Transverse colon (tissue), 4 donors: ENCODE data around the gene RTP2. TPM values are rescaled to one million over a fixed set of nuclear protein-coding genes. Genes with fewer than 3 reads are reported as not detected.

Source experiments
- DNase-seq: peaks from one replicate; pipeline ENCODE4 v3.0.0-alpha.2; 2019
- H3K27ac ChIP-seq, 4 donors: fragments of 200-600 bp; sonication (generic); 2 replicates each; pipeline ENCODE4 v1.5.1; 2016 to 2018; ENCODE audit warnings: inconsistent platforms in 4 of 4
- H3K27me3 ChIP-seq: fragments of 200-600 bp; sonication (generic); 2 replicates; pipeline ENCODE4 v1.5.1; 2017; ENCODE audit warnings: inconsistent platforms
- H3K36me3 ChIP-seq, 4 donors: fragments of 200-600 bp; sonication (generic); 2 replicates each; pipeline ENCODE4 v1.5.1; 2017 to 2019; ENCODE audit warnings: inconsistent platforms in 4 of 4
- H3K4me1 ChIP-seq, 4 donors: fragments of 200-600 bp; sonication (generic); 2 replicates each; pipeline ENCODE4 v1.5.1; 2017 to 2020; ENCODE audit warnings: inconsistent platforms in 4 of 4
- H3K4me3 ChIP-seq, 4 donors: fragments of 200-600 bp; sonication (generic); 1 replicate in 1 of 4; 2 replicates in 3 of 4; pipeline versions ENCODE4 v1.5.1 to v1.6.1; 2017 to 2019; ENCODE audit warnings: inconsistent platforms in 4 of 4
- H3K9me3 ChIP-seq, 2 donors: fragments of 200-600 bp; sonication (generic); 2 replicates each; pipeline ENCODE4 v1.5.1; 2017 to 2019; ENCODE audit warnings: inconsistent platforms in 2 of 2
- EP300 ChIP-seq: sonication (generic); formaldehyde crosslinking; IDR thresholded peaks from one replicate; pipeline ENCODE4 v1.6.1; 2017; ENCODE audit warnings: antibody characterized with exemption, low read depth
- POLR2A ChIP-seq: fragments of 450-650 bp; IDR thresholded peaks from one replicate; pipeline ENCODE4 v1.6.1; 2016; ENCODE audit warnings: antibody characterized with exemption, mild to moderate bottlenecking, moderate library complexity
- POLR2AphosphoS5 ChIP-seq, 3 donors: sonication (generic); formaldehyde crosslinking; IDR thresholded peaks; one replicate each; pipeline ENCODE4 v1.6.1; 2016; ENCODE audit warnings: antibody characterized with exemption in 3 of 3
- WGBS, 2 donors: methylation state at CpG; one replicate each; pipeline ENCODE4 v1.1.5; 2018; ENCODE audit warnings: low coverage in 1 of 2; 5-methylcytosine and 5-hydroxymethylcytosine counted together
- in situ Hi-C, 4 donors: fragments of 200-750 bp; cut with MboI; loops; one replicate each; pipeline versions ENCODE4 v1.15.0 to v1.15.1; 2017; ENCODE audit warnings: low sequenced_read_pairs in 3 of 4, low pct_ligation_motif_present in 1 of 4, low pct_unique_long_range_greater_than_20kb in 1 of 4
- intact Hi-C: fragments of 100-400 bp; cut with DNase I; formaldehyde crosslinking; loops from one replicate; pipeline ENCODE4 v1.15.1; 2023; ENCODE audit warnings: low total_unique reads
- total RNA-seq, 4 donors: library from RNA; depleted of rRNA; stranded (reverse); fragments of >200 nt; gene quantifications; one replicate each; pipeline ENCODE4 v1.1.0, GENCODE V29; 2016
- TF ChIP-seq, protein P1 (sequence below), 5 experiments: fragments of 200-600 bp in 3 of 5; fragments of 450-650 bp in 2 of 5; sonication (generic) in 3 of 5; IDR thresholded peaks; 1 replicate in 2 of 5; 2 replicates in 3 of 5; pipeline ENCODE4 v1.5.1; 2016 to 2017; ENCODE audit warnings: antibody characterized with exemption in 5 of 5, inconsistent platforms in 3 of 5, mild to moderate bottlenecking in 2 of 5, moderate library complexity in 1 of 5

RTP2 gene
- total RNA-seq, 4 donors from 2014 or later = not detected

DNA sequence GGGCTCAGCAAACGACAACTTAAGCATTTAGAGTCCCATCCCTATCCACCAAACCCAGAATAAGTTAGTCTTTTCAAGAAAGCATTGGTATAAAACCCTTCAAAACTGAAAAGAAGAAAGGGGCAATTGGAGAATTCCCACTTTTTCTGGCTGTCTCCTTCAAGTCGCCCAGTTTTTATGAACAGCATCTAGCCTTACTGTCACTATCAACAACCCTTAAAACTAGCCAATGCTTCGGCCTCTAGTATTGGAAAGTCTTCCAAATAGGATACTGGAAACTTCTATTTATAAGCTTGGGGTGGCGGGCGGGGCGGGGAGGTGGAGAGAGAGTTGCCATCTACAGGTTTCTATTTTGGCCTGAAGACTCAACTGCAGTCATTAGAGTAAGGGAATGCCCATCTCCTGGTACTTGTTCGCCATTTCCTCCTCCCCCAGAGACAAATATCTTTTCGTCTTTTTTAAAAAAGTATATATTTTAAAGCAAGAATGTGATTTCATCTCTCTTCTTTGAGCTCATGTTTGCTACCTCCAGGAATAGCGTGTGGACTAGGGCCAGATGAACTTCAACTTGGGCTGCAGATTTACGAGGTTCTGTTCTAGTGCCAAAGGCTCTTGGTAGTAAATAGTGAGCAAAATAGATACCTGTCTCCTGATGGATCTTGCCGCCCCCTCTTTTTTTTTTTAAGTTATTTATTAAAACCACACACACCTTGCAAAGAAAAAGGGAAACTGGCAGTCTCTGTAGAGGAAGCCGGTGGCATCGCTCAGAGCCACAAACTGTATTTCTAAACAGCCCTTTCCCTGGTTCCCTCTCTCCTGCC, 40.2 kb upstream of the RTP2 start:
- in situ Hi-C loops (loop anchor here (5.0 to 25.0 kb wide), 8 partner anchors 412 to 1395 kb away; partner anchors contain the start of gene LPP (in 2 of the 4)), intact Hi-C loops (loop anchor here (5.0 to 10.0 kb wide), 4 partner anchors 162 to 525 kb away; no protein-coding TSS in a partner anchor)
- 22 to 23% methylated on average over 13 of the region's 13 CpGs for WGBS, 2 donors
- peak overlapping the region; percentile 91 to 99 (median 98) for H3K27ac ChIP-seq
- peak; percentile 39 for DNase-seq
- peaks cover 0 to 41% (median 32%) of the 10 kb centered on the region in 4 donors for H3K4me1 ChIP-seq
- H3K36me3 ChIP-seq = no peaks in the 10 kb centered on the region
- H3K4me3 ChIP-seq = peak overlapping the region; percentile 53 to 75 (median 67)
- TF ChIP-seq, protein P1, sequence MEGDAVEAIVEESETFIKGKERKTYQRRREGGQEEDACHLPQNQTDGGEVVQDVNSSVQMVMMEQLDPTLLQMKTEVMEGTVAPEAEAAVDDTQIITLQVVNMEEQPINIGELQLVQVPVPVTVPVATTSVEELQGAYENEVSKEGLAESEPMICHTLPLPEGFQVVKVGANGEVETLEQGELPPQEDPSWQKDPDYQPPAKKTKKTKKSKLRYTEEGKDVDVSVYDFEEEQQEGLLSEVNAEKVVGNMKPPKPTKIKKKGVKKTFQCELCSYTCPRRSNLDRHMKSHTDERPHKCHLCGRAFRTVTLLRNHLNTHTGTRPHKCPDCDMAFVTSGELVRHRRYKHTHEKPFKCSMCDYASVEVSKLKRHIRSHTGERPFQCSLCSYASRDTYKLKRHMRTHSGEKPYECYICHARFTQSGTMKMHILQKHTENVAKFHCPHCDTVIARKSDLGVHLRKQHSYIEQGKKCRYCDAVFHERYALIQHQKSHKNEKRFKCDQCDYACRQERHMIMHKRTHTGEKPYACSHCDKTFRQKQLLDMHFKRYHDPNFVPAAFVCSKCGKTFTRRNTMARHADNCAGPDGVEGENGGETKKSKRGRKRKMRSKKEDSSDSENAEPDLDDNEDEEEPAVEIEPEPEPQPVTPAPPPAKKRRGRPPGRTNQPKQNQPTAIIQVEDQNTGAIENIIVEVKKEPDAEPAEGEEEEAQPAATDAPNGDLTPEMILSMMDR (IDR thresholded peaks at IDR 0.05) = peak in 2 of 5 experiments; percentile 30 to 51
- TF ChIP-seq POLR2AphosphoS5 (IDR thresholded peaks at IDR 0.05) (peak in 2 of 3 donors; percentile 42 to 62), EP300 (no peak), POLR2A (peak; percentile 7)
- H3K27me3 ChIP-seq = no peaks in the 10 kb centered on the region
- H3K9me3 ChIP-seq = no peaks in the 10 kb centered on the region

DNA sequence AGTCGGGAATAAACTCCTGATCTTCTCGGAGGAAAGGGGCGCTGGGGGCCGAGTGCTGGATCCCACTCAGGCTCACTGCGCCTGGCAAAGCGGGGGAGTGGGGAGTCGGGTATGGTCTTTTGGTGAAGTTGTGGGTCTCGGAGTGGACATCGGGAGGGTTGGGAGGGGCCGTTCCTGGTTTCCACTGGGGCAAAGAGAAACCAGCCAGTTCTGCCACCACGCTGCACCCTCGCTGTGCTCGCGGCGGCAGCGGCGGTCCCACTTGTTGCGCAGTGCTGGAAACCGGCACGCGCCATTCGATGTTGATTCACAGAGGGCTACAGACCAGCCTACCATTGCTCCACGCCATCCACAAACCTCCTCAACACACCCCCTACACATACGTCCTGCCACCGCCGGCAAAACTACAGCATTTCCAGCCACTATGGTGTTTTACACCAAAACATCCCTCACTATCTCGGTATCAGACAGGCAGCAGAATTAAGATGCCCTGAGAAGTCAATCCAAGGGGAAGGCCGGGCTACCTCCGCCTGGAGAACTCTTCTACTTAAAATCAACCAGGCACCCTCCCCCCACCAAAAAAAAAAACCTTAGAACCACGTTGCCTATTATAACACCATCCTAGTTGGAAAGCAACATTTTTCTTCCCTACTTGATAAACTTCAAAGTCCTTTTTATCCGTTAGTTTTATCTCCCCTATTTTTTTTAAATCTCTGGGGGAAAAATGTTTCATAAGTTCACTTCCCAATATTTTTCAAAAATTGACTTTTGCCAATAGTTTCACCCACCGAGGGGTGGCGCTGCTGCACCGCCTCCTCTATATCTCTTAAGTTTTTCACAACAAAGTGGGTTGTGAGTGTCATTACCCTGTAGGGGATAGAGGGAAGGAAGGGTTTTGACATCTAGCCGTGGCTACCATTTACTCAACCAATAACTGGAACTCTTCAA, 39.3 kb upstream of the RTP2 start:
- H3K4me1 ChIP-seq = peaks cover 0 to 41% (median 35%) of the 10 kb centered on the region in 4 donors
- H3K27ac ChIP-seq = peak overlapping the region; percentile 91 to 99 (median 98)
- WGBS, 2 donors = 0 to 1% methylated on average over 11 to 33 of the region's 35 CpGs
- TF ChIP-seq EP300 (no peak), POLR2A (peak; percentile 18), POLR2AphosphoS5 (IDR thresholded peaks at IDR 0.05) (peak in 2 of 3 donors; percentile 58 to 66)
- TF ChIP-seq, protein P1 (IDR thresholded peaks at IDR 0.05) = peak; percentile 88 to 97 (median 91)
- intact Hi-C loops = loop anchor here (2.0 to 10.0 kb wide), 5 partner anchors 163 to 1211 kb away; no protein-coding TSS in a partner anchor
- no peaks in the 10 kb centered on the region for H3K9me3 ChIP-seq
- peak overlapping the region; percentile 43 to 71 (median 58) for H3K4me3 ChIP-seq
- DNase-seq = peak; percentile 80
- no peaks in the 10 kb centered on the region for H3K27me3 ChIP-seq
- in situ Hi-C loops = loop anchor here (5.0 to 25.0 kb wide), 8 partner anchors 413 to 1396 kb away; partner anchors contain the start of gene LPP (in 2 of the 4)
- H3K36me3 ChIP-seq = no peaks in the 10 kb centered on the region

DNA sequence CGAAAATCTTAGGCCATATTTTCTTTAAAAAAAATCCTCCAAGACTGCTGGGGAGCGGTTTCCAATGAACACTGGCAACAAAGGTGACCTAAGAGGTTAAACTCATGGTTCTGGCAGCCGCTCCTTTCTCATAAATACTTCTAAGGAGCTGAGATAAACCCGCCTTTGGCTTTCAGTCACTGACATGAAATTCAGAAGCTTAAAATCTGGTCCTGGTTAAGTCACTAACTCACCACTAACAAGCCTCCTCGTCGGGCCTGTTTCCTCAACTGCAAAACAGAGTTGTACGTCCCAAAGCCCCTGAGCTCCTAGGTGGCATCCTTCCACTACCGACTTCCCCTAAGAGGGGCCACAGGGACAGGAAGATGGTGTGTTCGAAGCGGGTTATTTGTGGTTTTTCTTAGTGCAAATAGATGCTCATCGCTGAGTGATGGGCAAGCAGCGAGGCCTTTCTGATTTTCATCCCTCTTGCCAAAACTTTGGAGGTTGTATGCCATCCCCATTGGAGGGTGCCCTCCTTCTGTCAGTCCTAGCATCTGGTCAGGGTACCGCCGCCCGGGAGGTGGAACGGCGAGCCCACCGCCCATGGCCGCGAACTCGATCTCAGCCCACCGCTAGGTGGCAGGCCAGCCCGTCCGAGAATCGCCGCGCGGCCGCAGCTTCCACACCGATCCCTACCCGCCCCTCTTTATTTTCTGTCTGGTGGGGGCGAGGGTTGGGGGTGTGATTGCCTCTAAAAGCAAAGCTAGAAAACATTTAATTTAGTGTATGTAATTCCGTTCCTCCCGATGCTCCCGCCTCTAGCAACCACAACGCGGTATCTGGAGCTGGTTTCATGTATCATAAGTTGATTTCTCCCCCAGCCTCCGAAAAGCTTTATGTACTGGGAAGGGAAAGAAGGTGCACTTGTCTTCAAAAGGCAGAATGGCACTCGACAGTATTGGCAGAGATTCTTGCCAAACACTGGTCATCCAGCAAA, 38.4 kb upstream of the RTP2 start:
- Histone ChIP-seq H3K4me1 (peaks cover 0 to 44% (median 42%) of the 10 kb centered on the region in 4 donors), H3K9me3 (no peaks in the 10 kb centered on the region), H3K27ac (peak overlapping the region; percentile 91 to 99 (median 98)), H3K4me3 (peak overlapping the region; percentile 43 to 71 (median 51)), H3K36me3 (no peaks in the 10 kb centered on the region), H3K27me3 (no peaks in the 10 kb centered on the region)
- intact Hi-C loops (loop anchor here (2.0 to 10.0 kb wide), 5 partner anchors 164 to 1212 kb away; no protein-coding TSS in a partner anchor), in situ Hi-C loops (loop anchor here (5.0 to 25.0 kb wide), 8 partner anchors 414 to 1397 kb away; partner anchors contain the start of gene LPP (in 2 of the 4))
- WGBS, 2 donors = 0 to 1% methylated on average over 7 to 39 of the region's 39 CpGs
- peak; percentile 76 for DNase-seq
- no peak for TF ChIP-seq POLR2A
- TF ChIP-seq, protein P1 (IDR thresholded peaks at IDR 0.05) = peak; percentile 91 to 99 (median 94)
- peak in 2 of 3 donors; percentile 33 to 42 for TF ChIP-seq POLR2AphosphoS5 (IDR thresholded peaks at IDR 0.05)
- TF ChIP-seq EP300 = no peak
